WTC11 (cell line): Measurements from ENCODE around the gene WNT9B. TPM values are rescaled to one million over a fixed set of nuclear protein-coding genes. Genes with fewer than 3 reads are reported as not detected.

Experiments used
- ATAC-seq: fragments of 200-7000 bp; cut with Tn5 transposase; 2 replicates; pipeline ENCODE4 v1.10.0; 2021; ENCODE audit warnings: mild to moderate bottlenecking, moderate library complexity
- CTCF ChIA-PET: fragments of 300-600 bp; sonication (Branson Sonifier 250); formaldehyde crosslinking; loops from one replicate; lab custom pipeline; 2021; ENCODE audit warnings: antibody characterized with exemption; lab: Charles Lee
- POLR2A ChIA-PET: fragments of 350-600 bp; sonication (Branson Sonifier 250); formaldehyde crosslinking; loops from one replicate; lab custom pipeline; 2021; ENCODE audit warnings: antibody characterized with exemption; lab: Charles Lee
- DNase-seq: peaks from one replicate; pipeline ENCODE4 v3.0.0; 2021; ENCODE audit warnings: low spot score
- H3K27ac Mint-ChIP-seq: 2 replicates; pipeline ENCODE4 v1.8.0; 2021; ENCODE audit warnings: mixed read lengths
- H3K27me3 Mint-ChIP-seq: 2 replicates; pipeline ENCODE4 v1.8.0; 2021; ENCODE audit warnings: low read depth, mild to moderate bottlenecking, moderate library complexity, mixed read lengths
- H3K36me3 Mint-ChIP-seq: 2 replicates; pipeline ENCODE4 v1.8.0; 2021; ENCODE audit warnings: mixed read lengths
- H3K4me1 Mint-ChIP-seq: 2 replicates; pipeline ENCODE4 v1.8.0; 2022; ENCODE audit warnings: mixed read lengths
- H3K4me3 Mint-ChIP-seq: 2 replicates; pipeline ENCODE4 v1.8.0; 2021; ENCODE audit warnings: mild to moderate bottlenecking, moderate library complexity, mixed read lengths
- H3K9me3 Mint-ChIP-seq: 2 replicates; pipeline ENCODE4 v1.8.0; 2021; ENCODE audit warnings: mixed read lengths
- ATF1 ChIP-seq: sonication (generic); formaldehyde crosslinking; IDR thresholded peaks from 2 replicates; pipeline ENCODE4 v1.8.1; 2023; ENCODE audit warnings: mild to moderate bottlenecking, moderate library complexity, missing genetic modification reagents
- ETV6 ChIP-seq: sonication (generic); formaldehyde crosslinking; IDR thresholded peaks from 2 replicates; pipeline ENCODE4 v1.8.1; 2022; ENCODE audit warnings: mild to moderate bottlenecking, missing genetic modification reagents
- NR1H2 ChIP-seq: sonication (generic); formaldehyde crosslinking; IDR thresholded peaks from 2 replicates; pipeline ENCODE4 v1.9.0; 2021; ENCODE audit warnings: mild to moderate bottlenecking, moderate library complexity, missing genetic modification reagents
- NR2C2 ChIP-seq: sonication (generic); formaldehyde crosslinking; IDR thresholded peaks from 2 replicates; pipeline ENCODE4 v1.8.0; 2022; ENCODE audit warnings: mild to moderate bottlenecking, missing genetic modification reagents
- SP1 ChIP-seq: sonication (generic); formaldehyde crosslinking; conservative IDR thresholded peaks from 2 replicates; pipeline ENCODE4 v1.8.1; 2022; ENCODE audit warnings: missing genetic modification reagents
- TEAD4 ChIP-seq: sonication (generic); formaldehyde crosslinking; IDR thresholded peaks from 2 replicates; pipeline ENCODE4 v1.8.0; 2022; ENCODE audit warnings: mild to moderate bottlenecking, missing genetic modification reagents
- TP53 ChIP-seq: sonication (generic); formaldehyde crosslinking; IDR thresholded peaks from 2 replicates; pipeline ENCODE4 v1.8.1; 2023; ENCODE audit warnings: mild to moderate bottlenecking, missing genetic modification reagents
- total RNA-seq: library from RNA; stranded (reverse); gene quantifications from 3 replicates; pipeline ENCODE4 v1.2.3, GENCODE V29; 2021
- TF ChIP-seq, protein P1 (sequence below): sonication (generic); formaldehyde crosslinking; IDR thresholded peaks from 2 replicates; pipeline ENCODE4 v1.8.1; 2022; ENCODE audit warnings: mild to moderate bottlenecking, missing genetic modification reagents, moderate library complexity, borderline replicate concordance
- TF ChIP-seq, protein P2 (sequence below): sonication (generic); formaldehyde crosslinking; IDR thresholded peaks from 2 replicates; pipeline ENCODE4 v1.8.1; 2023; ENCODE audit warnings: mild to moderate bottlenecking, moderate library complexity, missing genetic modification reagents
- TF ChIP-seq, protein P3 (sequence below): fragments of 250-450 bp; sonication (Bioruptor Pico); IDR thresholded peaks from 2 replicates; pipeline ENCODE4 v1.9.0; 2021; ENCODE audit warnings: mild to moderate bottlenecking
- TF ChIP-seq, protein P4 (sequence below): sonication (generic); formaldehyde crosslinking; IDR thresholded peaks from 2 replicates; pipeline ENCODE4 v1.8.0; 2022; ENCODE audit warnings: missing genetic modification reagents
- TF ChIP-seq, protein P5 (sequence below): sonication (generic); formaldehyde crosslinking; conservative IDR thresholded peaks from 2 replicates; pipeline ENCODE4 v1.8.1; 2022; ENCODE audit warnings: mild to moderate bottlenecking, missing genetic modification reagents
- TF ChIP-seq, protein P6 (sequence below): sonication (generic); formaldehyde crosslinking; IDR thresholded peaks from 2 replicates; pipeline ENCODE4 v1.8.1; 2022; ENCODE audit warnings: missing genetic modification reagents, borderline replicate concordance
- TF ChIP-seq, protein P7 (sequence below): sonication (generic); formaldehyde crosslinking; IDR thresholded peaks from 2 replicates; pipeline ENCODE4 v1.8.0; 2022; ENCODE audit warnings: mild to moderate bottlenecking, missing genetic modification reagents

Gene WNT9B
- total RNA-seq, 1 experiment from 2014 or later = 0.87 TPM

DNA sequence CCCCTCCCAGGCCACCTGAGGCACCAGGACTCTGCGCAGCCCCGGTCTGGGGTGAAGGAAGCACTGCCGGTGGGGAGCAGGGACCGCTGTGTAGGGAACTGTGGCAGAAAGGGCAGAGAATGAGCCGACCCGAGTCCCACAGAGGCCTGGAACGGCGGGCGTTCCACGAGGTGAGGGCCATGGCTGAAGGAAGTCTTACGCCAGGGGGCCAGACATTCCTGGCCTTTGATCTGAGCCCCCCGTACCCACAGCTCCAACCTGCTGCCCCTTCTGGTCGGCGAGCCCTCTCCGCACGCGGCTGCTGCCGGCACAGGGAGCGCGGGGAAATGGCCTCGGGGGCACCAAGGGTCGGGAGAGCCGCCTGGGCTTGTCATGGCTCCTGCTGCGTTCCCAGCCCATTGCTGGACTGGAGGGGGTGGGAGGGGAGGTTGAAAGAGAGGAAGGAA lies 31.5 kb upstream of the WNT9B start:
- no peak overlapping the region for H3K27ac Mint-ChIP-seq
- DNase-seq (peak; percentile 53), ATAC-seq (peak; percentile 1)
- ChIA-PET POLR2A (interaction anchor here (0.5 kb wide), 1 partner anchor 47 kb away, joined by 3 read pairs; no protein-coding TSS in a partner anchor), CTCF (interaction anchor here (0.7 to 2.1 kb wide), 4 partner anchors 8 to 35 kb away, joined by 3 to 12 read pairs (median 4); no protein-coding TSS in a partner anchor)
- H3K36me3 Mint-ChIP-seq = no peaks in the 10 kb centered on the region
- TF ChIP-seq, protein P1, sequence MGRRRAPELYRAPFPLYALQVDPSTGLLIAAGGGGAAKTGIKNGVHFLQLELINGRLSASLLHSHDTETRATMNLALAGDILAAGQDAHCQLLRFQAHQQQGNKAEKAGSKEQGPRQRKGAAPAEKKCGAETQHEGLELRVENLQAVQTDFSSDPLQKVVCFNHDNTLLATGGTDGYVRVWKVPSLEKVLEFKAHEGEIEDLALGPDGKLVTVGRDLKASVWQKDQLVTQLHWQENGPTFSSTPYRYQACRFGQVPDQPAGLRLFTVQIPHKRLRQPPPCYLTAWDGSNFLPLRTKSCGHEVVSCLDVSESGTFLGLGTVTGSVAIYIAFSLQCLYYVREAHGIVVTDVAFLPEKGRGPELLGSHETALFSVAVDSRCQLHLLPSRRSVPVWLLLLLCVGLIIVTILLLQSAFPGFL = no peak
- TF ChIP-seq NR2C2 (CRISPR knock-in tag) (no peak), ETV6 (CRISPR knock-in tag) (no peak), SP1 (CRISPR knock-in tag) (no peak), NR1H2 (CRISPR knock-in tag) (no peak), TP53 (0 out of 2 replicates have a peak, but pooled peaks have one; percentile 77), ATF1 (CRISPR knock-in tag) (no peak), TEAD4 (CRISPR knock-in tag) (no peak)
- TF ChIP-seq, protein P2, sequence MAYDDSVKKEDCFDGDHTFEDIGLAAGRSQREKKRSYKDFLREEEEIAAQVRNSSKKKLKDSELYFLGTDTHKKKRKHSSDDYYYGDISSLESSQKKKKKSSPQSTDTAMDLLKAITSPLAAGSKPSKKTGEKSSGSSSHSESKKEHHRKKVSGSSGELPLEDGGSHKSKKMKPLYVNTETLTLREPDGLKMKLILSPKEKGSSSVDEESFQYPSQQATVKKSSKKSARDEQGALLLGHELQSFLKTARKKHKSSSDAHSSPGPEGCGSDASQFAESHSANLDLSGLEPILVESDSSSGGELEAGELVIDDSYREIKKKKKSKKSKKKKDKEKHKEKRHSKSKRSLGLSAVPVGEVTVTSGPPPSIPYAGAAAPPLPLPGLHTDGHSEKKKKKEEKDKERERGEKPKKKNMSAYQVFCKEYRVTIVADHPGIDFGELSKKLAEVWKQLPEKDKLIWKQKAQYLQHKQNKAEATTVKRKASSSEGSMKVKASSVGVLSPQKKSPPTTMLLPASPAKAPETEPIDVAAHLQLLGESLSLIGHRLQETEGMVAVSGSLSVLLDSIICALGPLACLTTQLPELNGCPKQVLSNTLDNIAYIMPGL (CRISPR knock-in tag) = peak; percentile 65; the same call in 1 of the 2 replicates
- TF ChIP-seq, protein P3, sequence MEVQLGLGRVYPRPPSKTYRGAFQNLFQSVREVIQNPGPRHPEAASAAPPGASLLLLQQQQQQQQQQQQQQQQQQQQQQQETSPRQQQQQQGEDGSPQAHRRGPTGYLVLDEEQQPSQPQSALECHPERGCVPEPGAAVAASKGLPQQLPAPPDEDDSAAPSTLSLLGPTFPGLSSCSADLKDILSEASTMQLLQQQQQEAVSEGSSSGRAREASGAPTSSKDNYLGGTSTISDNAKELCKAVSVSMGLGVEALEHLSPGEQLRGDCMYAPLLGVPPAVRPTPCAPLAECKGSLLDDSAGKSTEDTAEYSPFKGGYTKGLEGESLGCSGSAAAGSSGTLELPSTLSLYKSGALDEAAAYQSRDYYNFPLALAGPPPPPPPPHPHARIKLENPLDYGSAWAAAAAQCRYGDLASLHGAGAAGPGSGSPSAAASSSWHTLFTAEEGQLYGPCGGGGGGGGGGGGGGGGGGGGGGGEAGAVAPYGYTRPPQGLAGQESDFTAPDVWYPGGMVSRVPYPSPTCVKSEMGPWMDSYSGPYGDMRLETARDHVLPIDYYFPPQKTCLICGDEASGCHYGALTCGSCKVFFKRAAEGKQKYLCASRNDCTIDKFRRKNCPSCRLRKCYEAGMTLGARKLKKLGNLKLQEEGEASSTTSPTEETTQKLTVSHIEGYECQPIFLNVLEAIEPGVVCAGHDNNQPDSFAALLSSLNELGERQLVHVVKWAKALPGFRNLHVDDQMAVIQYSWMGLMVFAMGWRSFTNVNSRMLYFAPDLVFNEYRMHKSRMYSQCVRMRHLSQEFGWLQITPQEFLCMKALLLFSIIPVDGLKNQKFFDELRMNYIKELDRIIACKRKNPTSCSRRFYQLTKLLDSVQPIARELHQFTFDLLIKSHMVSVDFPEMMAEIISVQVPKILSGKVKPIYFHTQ = no peak
- TF ChIP-seq, protein P4, sequence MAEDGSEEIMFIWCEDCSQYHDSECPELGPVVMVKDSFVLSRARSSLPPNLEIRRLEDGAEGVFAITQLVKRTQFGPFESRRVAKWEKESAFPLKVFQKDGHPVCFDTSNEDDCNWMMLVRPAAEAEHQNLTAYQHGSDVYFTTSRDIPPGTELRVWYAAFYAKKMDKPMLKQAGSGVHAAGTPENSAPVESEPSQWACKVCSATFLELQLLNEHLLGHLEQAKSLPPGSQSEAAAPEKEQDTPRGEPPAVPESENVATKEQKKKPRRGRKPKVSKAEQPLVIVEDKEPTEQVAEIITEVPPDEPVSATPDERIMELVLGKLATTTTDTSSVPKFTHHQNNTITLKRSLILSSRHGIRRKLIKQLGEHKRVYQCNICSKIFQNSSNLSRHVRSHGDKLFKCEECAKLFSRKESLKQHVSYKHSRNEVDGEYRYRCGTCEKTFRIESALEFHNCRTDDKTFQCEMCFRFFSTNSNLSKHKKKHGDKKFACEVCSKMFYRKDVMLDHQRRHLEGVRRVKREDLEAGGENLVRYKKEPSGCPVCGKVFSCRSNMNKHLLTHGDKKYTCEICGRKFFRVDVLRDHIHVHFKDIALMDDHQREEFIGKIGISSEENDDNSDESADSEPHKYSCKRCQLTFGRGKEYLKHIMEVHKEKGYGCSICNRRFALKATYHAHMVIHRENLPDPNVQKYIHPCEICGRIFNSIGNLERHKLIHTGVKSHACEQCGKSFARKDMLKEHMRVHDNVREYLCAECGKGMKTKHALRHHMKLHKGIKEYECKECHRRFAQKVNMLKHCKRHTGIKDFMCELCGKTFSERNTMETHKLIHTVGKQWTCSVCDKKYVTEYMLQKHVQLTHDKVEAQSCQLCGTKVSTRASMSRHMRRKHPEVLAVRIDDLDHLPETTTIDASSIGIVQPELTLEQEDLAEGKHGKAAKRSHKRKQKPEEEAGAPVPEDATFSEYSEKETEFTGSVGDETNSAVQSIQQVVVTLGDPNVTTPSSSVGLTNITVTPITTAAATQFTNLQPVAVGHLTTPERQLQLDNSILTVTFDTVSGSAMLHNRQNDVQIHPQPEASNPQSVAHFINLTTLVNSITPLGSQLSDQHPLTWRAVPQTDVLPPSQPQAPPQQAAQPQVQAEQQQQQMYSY = no peak
- TF ChIP-seq, protein P5, sequence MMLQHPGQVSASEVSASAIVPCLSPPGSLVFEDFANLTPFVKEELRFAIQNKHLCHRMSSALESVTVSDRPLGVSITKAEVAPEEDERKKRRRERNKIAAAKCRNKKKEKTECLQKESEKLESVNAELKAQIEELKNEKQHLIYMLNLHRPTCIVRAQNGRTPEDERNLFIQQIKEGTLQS (CRISPR knock-in tag) = no peak
- TF ChIP-seq, protein P6, sequence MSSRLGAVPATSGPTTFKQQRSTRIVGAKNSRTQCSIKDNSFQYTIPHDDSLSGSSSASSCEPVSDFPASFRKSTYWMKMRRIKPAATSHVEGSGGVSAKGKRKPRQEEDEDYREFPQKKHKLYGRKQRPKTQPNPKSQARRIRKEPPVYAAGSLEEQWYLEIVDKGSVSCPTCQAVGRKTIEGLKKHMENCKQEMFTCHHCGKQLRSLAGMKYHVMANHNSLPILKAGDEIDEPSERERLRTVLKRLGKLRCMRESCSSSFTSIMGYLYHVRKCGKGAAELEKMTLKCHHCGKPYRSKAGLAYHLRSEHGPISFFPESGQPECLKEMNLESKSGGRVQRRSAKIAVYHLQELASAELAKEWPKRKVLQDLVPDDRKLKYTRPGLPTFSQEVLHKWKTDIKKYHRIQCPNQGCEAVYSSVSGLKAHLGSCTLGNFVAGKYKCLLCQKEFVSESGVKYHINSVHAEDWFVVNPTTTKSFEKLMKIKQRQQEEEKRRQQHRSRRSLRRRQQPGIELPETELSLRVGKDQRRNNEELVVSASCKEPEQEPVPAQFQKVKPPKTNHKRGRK = no peak
- TF ChIP-seq, protein P7, sequence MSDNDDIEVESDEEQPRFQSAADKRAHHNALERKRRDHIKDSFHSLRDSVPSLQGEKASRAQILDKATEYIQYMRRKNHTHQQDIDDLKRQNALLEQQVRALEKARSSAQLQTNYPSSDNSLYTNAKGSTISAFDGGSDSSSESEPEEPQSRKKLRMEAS (CRISPR knock-in tag) = peak; percentile 81
- H3K9me3 Mint-ChIP-seq = no peaks in the 10 kb centered on the region
- H3K27me3 Mint-ChIP-seq = peaks cover 73% of the 10 kb centered on the region
- peaks cover 51% of the 10 kb centered on the region for H3K4me1 Mint-ChIP-seq
- peak overlapping the region; percentile 69 for H3K4me3 Mint-ChIP-seq
